Measurements from ENCODE around the gene CD63.
"Not testable (repeated sequence)": the region's sequence is repeated elsewhere in the genome, so short reads cannot be mapped to it uniquely, and the experiment has no call there.

CD63 gene

GRCh38 chr12:55728939-55729818 lies at the start of gene CD63:
TSS of gene CD63 (minus strand) at chr12:55729009. CDS start at chr12:55728341, 668 bp downstream.
- peak; percentile 51 to 66 for DNase-seq (ENCODE audit: low read depth in 1 of 2, low spot score in 1 of 2)

- no peak for DNase-seq (ENCODE audit: low read depth in 1 of 2, low spot score in 1 of 2)
Observed at GRCh38 chr12:55777856-55778255, 49.0 kb upstream of the CD63 start.

GRCh38 chr12:55771736-55772135 lies 42.9 kb upstream of the CD63 start:
- no peak for DNase-seq (ENCODE audit: low read depth in 1 of 2, low spot score in 1 of 2)

- no peak for DNase-seq (ENCODE audit: low read depth in 1 of 2, low spot score in 1 of 2)
Observed at GRCh38 chr12:55767156-55767555, 38.3 kb upstream of the CD63 start.

GRCh38 chr12:55765736-55766290 lies 37.0 kb upstream of the CD63 start:
- no peak for DNase-seq (ENCODE audit: low read depth in 1 of 2, low spot score in 1 of 2)

GRCh38 chr12:55762646-55763045 lies 33.8 kb upstream of the CD63 start:
- DNase-seq (ENCODE audit: low read depth in 1 of 2, low spot score in 1 of 2), result no peak

GRCh38 chr12:55760663-55761062 lies 31.9 kb upstream of the CD63 start:
- no peak for DNase-seq (ENCODE audit: low read depth in 1 of 2, low spot score in 1 of 2)

GRCh38 chr12:55758575-55758974 lies 29.8 kb upstream of the CD63 start:
- DNase-seq (ENCODE audit: low read depth in 1 of 2, low spot score in 1 of 2), result not testable (repeated sequence)

- DNase-seq (ENCODE audit: low read depth in 1 of 2, low spot score in 1 of 2), result no peak
Observed at GRCh38 chr12:55757701-55758100, 28.9 kb upstream of the CD63 start.

GRCh38 chr12:55755246-55755645 lies 26.4 kb upstream of the CD63 start:
- DNase-seq (ENCODE audit: low read depth in 1 of 2, low spot score in 1 of 2), result no peak

GRCh38 chr12:55748230-55748993 lies 19.6 kb upstream of the CD63 start:
- no peak for DNase-seq (ENCODE audit: low read depth in 1 of 2, low spot score in 1 of 2)

GRCh38 chr12:55746913-55747231 lies 18.1 kb upstream of the CD63 start:
- DNase-seq (ENCODE audit: low read depth in 1 of 2, low spot score in 1 of 2), result no peak

- DNase-seq (ENCODE audit: low read depth in 1 of 2, low spot score in 1 of 2), result no peak
Observed at GRCh38 chr12:55746174-55746912, 17.5 kb upstream of the CD63 start.

- DNase-seq (ENCODE audit: low read depth in 1 of 2, low spot score in 1 of 2), result no peak
Observed at GRCh38 chr12:55745361-55746173, 16.8 kb upstream of the CD63 start.

- DNase-seq (ENCODE audit: low read depth in 1 of 2, low spot score in 1 of 2), result no peak
Observed at GRCh38 chr12:55744340-55745030, 15.7 kb upstream of the CD63 start.

- DNase-seq (ENCODE audit: low read depth in 1 of 2, low spot score in 1 of 2), result no peak
Observed at GRCh38 chr12:55743406-55744339, 14.9 kb upstream of the CD63 start.

GRCh38 chr12:55742719-55743405 lies 14.1 kb upstream of the CD63 start, which contains the start of gene GDF11:
TSS of gene GDF11 (plus strand) at chr12:55743122. CDS start at chr12:55743317, 195 bp downstream.
- DNase-seq (ENCODE audit: low read depth in 1 of 2, low spot score in 1 of 2), result peak; percentile 50 to 60
